Gastrocnemius medialis (tissue), 4 donors: ENCODE data around the gene CDA.

Experiments
- POLR2A ChIP-seq, 2 donors: fragments of 450-650 bp; IDR thresholded peaks; one replicate each; pipeline ENCODE4 v1.6.1; 2017; ENCODE audit warnings: antibody characterized with exemption in 2 of 2, mild to moderate bottlenecking in 2 of 2, moderate library complexity in 2 of 2
- TF ChIP-seq, protein P1 (sequence below), 5 experiments: fragments of 450-650 bp in 3 of 5; fragments of 200-600 bp in 2 of 5; sonication (generic) in 2 of 5; IDR thresholded peaks in 4 of 5; conservative IDR thresholded peaks in 1 of 5; 1 replicate in 4 of 5; 2 replicates in 1 of 5; pipeline ENCODE4 v1.5.1; 2016 to 2019; ENCODE audit warnings: antibody characterized with exemption in 5 of 5, mild to moderate bottlenecking in 3 of 5, moderate library complexity in 3 of 5

DNA sequence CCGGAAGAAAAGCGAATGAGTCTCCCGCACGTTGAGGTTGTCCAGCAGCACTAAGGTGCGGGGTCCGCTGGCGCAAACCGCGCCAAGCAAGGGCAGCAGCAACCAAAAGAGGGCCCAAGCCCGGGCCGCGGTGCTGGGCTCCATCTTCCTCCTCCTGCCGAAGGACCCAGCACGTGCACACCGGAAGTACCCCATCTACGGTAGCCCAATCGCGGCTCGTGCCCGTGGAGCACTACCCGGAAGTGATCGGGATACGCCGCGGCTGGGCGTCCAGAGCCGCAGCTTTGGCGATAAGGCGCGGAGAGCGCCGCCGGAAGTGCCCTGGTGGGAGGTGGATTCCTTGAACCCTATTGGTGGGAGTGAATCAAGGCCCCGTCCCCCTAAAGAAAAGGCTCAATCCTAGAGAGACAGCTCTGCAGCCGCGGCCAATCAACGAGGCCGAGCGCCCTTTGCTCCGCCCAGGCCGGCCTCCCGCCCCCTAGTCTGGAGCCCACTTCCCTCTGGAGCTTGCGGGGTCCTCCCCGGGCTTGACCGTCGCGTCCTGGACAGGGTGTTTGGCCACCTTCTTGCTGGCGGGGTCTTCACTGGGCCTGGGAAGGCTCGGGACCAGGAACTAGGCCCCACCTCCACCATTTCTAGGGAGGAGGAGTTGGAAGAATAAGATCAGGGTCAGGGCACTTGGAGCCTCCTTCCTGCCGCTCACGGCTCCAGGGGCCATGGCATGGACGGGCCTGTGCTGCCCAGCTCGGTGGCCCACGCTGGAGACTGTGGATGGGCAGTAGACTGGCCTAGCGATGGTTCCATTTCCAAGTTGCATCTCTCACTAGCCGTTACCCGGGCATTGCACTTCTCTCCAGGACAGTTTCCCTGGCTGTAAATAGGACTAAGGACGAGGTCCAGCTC is 72.6 kb downstream of the CDA start, which contains the start of gene DDOST:
- TF ChIP-seq, protein P1, sequence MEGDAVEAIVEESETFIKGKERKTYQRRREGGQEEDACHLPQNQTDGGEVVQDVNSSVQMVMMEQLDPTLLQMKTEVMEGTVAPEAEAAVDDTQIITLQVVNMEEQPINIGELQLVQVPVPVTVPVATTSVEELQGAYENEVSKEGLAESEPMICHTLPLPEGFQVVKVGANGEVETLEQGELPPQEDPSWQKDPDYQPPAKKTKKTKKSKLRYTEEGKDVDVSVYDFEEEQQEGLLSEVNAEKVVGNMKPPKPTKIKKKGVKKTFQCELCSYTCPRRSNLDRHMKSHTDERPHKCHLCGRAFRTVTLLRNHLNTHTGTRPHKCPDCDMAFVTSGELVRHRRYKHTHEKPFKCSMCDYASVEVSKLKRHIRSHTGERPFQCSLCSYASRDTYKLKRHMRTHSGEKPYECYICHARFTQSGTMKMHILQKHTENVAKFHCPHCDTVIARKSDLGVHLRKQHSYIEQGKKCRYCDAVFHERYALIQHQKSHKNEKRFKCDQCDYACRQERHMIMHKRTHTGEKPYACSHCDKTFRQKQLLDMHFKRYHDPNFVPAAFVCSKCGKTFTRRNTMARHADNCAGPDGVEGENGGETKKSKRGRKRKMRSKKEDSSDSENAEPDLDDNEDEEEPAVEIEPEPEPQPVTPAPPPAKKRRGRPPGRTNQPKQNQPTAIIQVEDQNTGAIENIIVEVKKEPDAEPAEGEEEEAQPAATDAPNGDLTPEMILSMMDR (IDR thresholded peaks at IDR 0.05 in 4 of 5, conservative IDR thresholded peaks at IDR 0.05 in 1 of 5): peak in 3 of 5 experiments; percentile 29 to 56 (median 52)
- TF ChIP-seq POLR2A (IDR thresholded peaks at IDR 0.05): peak; percentile 38 to 65
